Measurements from ENCODE around the gene STARD5.

STARD5 gene

DNA sequence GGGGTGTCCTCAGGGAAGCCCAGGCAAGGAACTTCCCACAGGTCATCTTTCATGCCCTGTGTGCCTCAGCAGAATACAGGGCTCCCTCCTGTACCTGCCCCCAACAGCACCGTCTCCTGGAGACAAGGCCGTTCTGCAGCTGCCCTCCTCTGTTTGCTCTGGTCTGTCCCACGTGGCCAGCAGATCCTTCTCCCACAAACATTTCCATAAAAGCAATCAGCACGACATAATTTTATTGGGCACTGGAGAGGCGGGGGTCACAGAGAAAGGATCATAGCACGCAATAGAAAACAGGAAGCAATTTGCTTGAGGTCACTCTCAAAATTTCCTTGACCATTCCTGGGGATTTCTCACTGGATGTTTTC is 29.4 kb downstream of the STARD5 start:
- no peak for DNase-seq (ENCODE audit: low read depth in 2 of 2, low spot score in 1 of 2)

DNA sequence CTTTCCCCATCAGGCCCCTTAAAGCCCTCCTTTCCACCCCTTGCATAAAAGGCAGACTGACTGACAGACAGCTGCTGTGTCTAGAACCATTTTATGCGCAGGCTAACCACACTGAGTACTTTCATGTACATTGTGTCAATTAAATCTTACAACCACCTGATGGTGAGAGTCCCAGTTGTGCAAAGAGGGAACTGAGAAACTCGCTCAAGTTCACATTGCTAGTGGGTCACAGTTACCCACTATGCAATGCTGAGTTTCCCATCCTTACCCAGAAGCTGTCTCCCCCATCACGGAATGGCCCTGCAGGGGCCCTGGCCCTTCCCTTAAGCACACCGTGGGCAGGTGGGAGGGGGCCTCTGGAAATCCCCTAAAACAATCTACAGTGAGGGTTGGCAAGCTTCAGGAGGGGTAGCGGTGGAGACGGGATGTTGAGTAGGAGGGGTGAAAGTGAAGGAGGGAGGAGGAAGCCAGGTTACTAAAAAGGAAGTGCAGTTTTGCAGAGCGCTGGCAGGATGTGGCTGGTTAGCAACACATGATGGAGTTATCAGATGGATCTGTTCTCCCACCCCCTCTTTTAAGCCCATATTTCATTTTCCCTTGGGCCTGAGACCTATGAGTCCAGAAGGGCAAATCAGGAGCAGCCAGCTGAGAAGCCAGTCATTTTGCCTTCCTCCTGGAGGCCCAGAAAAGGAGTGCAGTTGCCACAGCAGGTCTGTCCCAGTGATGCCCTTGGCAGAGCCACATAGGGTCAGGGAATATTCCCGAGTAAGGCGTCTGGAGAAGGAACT is 30.0 kb downstream of the STARD5 start:
- DNase-seq (ENCODE audit: low read depth in 2 of 2, low spot score in 1 of 2) = peak; percentile 41 to 65

DNA sequence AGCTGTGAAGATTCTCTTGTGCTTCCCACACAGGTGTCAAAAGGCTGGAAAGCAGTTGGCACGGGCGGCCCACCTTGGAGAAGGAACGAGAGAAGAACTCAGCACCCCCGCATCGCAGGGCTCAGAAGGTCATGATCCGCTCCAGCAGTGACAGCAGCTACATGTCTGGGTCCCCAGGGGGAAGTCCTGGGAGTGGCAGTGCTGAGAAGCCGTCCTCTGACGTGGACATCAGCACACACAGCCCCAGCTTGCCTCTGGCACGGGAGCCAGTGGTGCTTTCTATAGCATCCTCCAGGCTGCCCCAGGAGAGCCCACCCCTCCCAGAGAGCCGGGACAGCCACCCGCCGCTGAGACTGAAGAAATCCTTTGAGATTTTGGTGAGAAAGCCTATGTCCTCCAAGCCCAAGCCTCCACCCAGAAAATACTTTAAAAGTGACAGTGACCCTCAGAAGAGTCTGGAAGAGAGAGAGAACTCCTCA is 31.4 kb downstream of the STARD5 start:
- DNase-seq (ENCODE audit: low read depth in 2 of 2, low spot score in 1 of 2) = no peak

DNA sequence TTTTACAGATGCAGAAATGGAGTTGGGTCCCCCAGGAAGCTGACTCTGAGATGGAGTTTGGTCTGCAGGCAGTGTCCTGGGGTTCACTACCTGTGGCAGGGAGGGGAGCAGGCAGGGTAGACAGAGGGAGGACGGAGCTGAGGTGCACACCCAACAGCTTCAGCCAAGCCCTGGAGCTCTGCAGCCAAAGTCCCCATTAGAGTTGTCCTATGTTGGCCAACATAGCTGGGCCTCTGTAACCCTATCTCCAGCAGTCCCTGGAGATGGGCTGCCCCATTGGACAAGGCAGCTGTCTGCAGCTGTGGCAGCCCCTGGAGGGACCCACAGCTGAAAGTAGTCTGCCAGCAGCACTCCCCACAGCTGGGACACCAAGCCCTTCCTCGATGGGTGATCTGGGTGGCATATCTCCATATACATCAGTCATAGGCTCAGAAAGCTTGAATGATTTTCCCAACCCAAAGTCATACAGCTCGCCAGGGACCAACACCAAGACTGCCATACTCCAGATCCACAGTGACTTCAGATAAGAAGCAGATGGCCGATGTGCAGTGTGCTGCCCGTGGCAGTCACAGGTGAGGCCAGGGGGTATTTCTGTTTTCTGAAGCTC is 31.9 kb downstream of the STARD5 start:
- DNase-seq (ENCODE audit: low read depth in 2 of 2, low spot score in 1 of 2) = no peak

GRCh38 chr15:81289910-81290309 is 34.0 kb downstream of the STARD5 start:
- no peak for DNase-seq (ENCODE audit: low read depth in 2 of 2, low spot score in 1 of 2)

- no peak for DNase-seq (ENCODE audit: low read depth in 2 of 2, low spot score in 1 of 2)
Observed at GRCh38 chr15:81288616-81289015, 35.3 kb downstream of the STARD5 start.

DNA sequence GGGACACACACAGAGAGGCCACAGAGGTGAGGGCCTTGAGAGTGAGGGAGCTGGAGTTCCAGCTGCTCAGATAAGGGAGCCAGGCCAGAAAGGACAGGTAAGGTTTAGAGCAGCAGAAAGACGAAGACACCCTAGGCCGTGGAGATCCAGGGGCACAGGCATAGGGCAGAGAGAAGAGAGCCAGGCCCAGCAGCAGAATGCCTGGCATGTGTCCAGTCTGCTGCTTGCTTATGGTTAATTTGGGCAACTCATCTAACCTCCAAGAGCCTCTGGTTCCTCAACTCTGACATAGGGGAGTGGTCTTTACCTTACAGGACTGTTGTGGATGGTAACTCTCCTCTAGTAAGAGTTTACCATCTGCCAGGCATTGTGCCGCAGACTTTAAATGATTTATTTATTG is 35.9 kb downstream of the STARD5 start:
- DNase-seq (ENCODE audit: low read depth in 2 of 2, low spot score in 1 of 2) = no peak

- no peak for DNase-seq (ENCODE audit: low read depth in 2 of 2, low spot score in 1 of 2)
Observed at GRCh38 chr15:81286621-81287121, 37.3 kb downstream of the STARD5 start.

- DNase-seq (ENCODE audit: low read depth in 2 of 2, low spot score in 1 of 2) = no peak
Observed at GRCh38 chr15:81285461-81285860, 38.5 kb downstream of the STARD5 start.

DNA sequence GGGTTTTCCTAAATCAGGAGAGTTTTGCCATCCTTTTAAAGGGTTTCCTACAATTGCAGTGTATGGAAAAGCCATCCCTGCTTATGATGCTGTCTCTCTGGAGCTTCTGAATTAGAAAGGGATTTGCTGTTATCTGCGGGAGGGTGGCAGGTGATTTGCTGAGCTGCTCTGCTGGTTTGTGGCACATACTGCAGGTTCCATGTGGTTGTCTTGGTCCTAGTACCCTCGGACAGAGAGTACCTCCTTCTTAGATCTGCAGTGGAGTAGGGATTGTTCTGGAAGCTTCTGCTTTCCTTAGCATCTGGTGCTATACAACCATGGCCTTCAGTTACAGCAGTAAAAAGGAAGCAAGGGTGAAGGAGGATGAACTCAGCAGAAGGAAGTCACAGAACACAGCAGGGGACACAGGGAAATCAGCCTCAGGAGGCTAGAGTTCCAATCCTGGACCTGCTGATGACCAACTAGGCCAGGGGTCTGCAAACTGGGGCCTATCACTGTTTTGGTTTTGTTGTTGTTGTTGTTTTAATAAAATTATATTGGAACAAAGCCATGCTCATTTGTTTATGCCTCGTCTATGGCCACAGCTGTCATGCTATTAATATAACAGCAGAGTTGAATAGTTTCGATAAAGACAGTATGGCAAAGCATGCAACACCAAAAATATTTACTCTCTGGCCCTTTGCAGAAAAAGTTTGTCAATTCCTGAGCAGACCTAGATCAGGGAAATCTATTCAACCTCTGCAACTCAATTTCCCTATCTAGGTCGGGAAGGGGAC is 39.5 kb downstream of the STARD5 start:
- no peak for DNase-seq (ENCODE audit: low read depth in 2 of 2, low spot score in 1 of 2)

GRCh38 chr15:81282911-81283310 is 41.0 kb downstream of the STARD5 start:
- DNase-seq (ENCODE audit: low read depth in 2 of 2, low spot score in 1 of 2) = no peak

DNA sequence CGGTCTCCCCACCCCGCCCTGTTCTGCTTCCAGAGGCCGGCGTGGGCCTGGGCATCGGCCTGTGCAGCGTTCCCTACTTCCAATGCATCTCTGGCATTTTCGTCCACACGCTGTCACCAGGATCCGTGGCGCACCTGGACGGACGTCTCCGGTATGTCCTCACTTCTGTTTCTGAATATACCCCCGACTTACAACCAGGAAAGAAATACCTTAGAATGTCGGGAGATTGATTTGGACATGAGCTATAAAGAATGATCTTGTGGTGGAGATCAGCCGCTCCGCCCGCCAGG is 41.4 kb downstream of the STARD5 start:
- no peak for DNase-seq (ENCODE audit: low read depth in 2 of 2, low spot score in 1 of 2)

GRCh38 chr15:81281766-81282605 is 42.0 kb downstream of the STARD5 start:
- no peak for DNase-seq (ENCODE audit: low read depth in 2 of 2, low spot score in 1 of 2)

GRCh38 chr15:81281456-81281735 is 42.5 kb downstream of the STARD5 start:
- DNase-seq (ENCODE audit: low read depth in 2 of 2, low spot score in 1 of 2) = no peak

DNA sequence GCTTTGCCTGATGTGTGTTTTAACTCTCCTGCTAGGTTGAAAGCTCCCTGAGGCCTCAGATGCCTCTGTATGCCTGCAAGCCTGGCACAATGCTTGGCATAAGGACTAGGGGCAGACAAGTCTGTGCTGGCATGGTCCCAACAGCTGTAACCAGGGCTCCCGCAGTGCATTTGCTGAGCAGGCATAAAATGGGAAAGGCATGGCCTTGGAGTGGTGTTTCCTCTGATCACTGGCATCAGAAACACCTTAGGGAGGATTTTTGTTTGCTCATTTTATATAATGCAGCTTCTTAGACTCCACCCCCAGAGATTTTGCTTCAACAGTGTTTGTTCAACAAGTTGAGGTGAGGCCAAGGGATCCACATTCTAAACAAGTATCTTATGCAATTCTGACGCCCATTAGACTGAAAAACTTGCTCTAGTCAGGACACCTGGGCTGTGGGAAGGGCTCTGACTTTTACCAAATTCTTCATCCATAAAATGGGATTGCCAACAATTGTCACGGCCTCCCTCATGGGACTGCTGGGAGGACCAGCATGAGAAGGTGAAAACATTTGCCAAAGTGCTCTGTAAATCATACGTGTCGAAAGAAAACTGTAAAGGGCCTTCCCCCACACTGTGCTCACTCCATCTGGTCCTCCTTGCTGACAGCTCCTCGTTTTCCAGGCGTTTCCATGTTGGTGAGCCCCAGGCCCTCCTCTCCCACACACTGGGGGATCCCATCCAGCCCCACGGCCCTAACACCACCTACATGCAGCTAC is 43.1 kb downstream of the STARD5 start:
- DNase-seq (ENCODE audit: low read depth in 2 of 2, low spot score in 1 of 2) = no peak

DNA sequence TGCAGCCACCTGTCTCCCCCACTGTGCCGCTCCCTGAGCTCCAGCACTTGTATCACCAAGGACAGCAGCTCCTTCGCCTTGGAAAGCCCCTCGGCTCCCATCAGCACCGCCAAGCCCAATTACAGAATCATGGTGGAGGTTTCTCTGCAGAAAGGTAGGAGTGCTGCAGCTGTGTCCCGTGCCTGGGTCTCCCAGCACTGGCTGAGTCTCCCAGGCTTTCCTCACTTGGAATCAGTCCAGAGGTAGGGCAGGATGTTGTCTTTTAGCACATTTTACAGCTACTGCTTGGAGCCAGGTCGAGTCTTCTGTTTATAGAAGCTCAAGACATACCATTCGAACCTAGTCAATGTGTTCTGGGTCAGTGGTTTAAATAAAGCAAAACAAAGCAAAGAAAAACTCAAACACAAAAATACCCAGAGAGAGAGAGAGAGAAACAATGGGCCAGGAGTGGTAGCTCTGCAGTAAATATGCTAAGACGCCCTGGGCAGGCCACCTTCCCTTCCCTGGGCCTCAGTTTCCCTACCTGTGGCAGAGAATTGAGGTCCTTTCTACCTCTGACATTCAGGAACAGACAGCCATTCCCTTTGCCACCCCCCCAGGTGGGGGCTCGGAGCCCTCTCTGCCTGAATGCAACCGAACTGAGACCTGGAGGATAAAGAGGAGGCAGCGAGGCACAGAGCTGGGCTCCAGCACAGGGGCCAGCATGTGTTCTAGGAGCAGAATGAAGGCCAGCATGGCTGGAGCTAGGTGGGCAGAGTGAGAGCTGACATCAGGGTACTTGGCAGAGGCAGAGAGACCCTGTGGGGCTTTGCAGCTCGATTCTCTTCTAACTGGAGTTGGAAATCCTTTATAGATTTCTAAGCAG is 44.1 kb downstream of the STARD5 start:
- no peak for DNase-seq (ENCODE audit: low read depth in 2 of 2, low spot score in 1 of 2)

GRCh38 chr15:81278306-81279029 is 45.5 kb downstream of the STARD5 start:
- no peak for DNase-seq (ENCODE audit: low read depth in 2 of 2, low spot score in 1 of 2)

- DNase-seq (ENCODE audit: low read depth in 2 of 2, low spot score in 1 of 2) = no peak
Observed at GRCh38 chr15:81277851-81278250, 46.1 kb downstream of the STARD5 start.

- no peak for DNase-seq (ENCODE audit: low read depth in 2 of 2, low spot score in 1 of 2)
Observed at GRCh38 chr15:81276967-81277366, 47.0 kb downstream of the STARD5 start.

Measured in stimulated activated CD8-positive, alpha-beta memory T cell treated with anti-CD3 and anti-CD28 coated beads, Interleukin-4, amount 100 ng/mL, for 4 hours (primary cell).